HG03097 (cell line): ENCODE data around the gene NLN.
"Not testable (repeated sequence)": the region's sequence is repeated elsewhere in the genome, so short reads cannot be mapped to it uniquely, and the experiment has no call there.

Experiments used
- ATAC-seq: cut with Tn5 transposase; IDR thresholded peaks from one replicate; pipeline ENCODE4 v1.9.1; 2021; ENCODE audit not compliant: unreplicated experiment, low FRiP score

The NLN gene

GRCh38 chr5:65862384-65862783 is 140.4 kb downstream of the NLN start:
- no peak for ATAC-seq

- ATAC-seq: no peak
These were observed 141.7 kb downstream of the NLN start for GRCh38 chr5:65863747-65864146.

- no peak for ATAC-seq
These were observed 145.0 kb downstream of the NLN start for GRCh38 chr5:65866837-65867521.

- no peak for ATAC-seq
These were observed 145.7 kb downstream of the NLN start for GRCh38 chr5:65867542-65868195.

- no peak for ATAC-seq
These were observed 146.5 kb downstream of the NLN start for GRCh38 chr5:65868509-65868908.

- no peak for ATAC-seq
These were observed 149.2 kb downstream of the NLN start for GRCh38 chr5:65871182-65871581.

- not testable (repeated sequence) for ATAC-seq
These were observed 149.8 kb downstream of the NLN start for GRCh38 chr5:65871776-65872175.

- no peak for ATAC-seq
These were observed 151.3 kb downstream of the NLN start for GRCh38 chr5:65873181-65873750.

GRCh38 chr5:65874241-65874640 is 152.2 kb downstream of the NLN start:
- no peak for ATAC-seq

- ATAC-seq: no peak
These were observed 154.5 kb downstream of the NLN start for GRCh38 chr5:65876496-65876895.

- ATAC-seq: no peak
These were observed 155.0 kb downstream of the NLN start for GRCh38 chr5:65876970-65877369.
